GM19025 (cell line): ENCODE data around the gene KNTC1.
"Not testable (repeated sequence)": the region's sequence is repeated elsewhere in the genome, so short reads cannot be mapped to it uniquely, and the experiment has no call there.

Source experiments
- ATAC-seq: cut with Tn5 transposase; IDR thresholded peaks from one replicate; pipeline ENCODE4 v1.9.1; 2021; ENCODE audit warnings: mild to moderate bottlenecking, low read depth, moderate library complexity; ENCODE audit not compliant: unreplicated experiment

Gene KNTC1

GRCh38 chr12:122643207-122643805 lies 116.3 kb downstream of the KNTC1 start:
- ATAC-seq, result no peak

- ATAC-seq, result peak; percentile 61
Measured at GRCh38 chr12:122646517-122647217, 119.6 kb downstream of the KNTC1 start.

GRCh38 chr12:122651520-122652224 lies 124.6 kb downstream of the KNTC1 start:
- no peak for ATAC-seq

- not testable (repeated sequence) for ATAC-seq
Measured at GRCh38 chr12:122653291-122653690, 126.2 kb downstream of the KNTC1 start.

- ATAC-seq, result no peak
Measured at GRCh38 chr12:122656298-122656697, 129.2 kb downstream of the KNTC1 start.

GRCh38 chr12:122659579-122659978 lies 132.5 kb downstream of the KNTC1 start:
- no peak for ATAC-seq

GRCh38 chr12:122661246-122661645 lies 134.2 kb downstream of the KNTC1 start:
- no peak for ATAC-seq

GRCh38 chr12:122661938-122662337 lies 134.9 kb downstream of the KNTC1 start:
- no peak for ATAC-seq

- ATAC-seq, result no peak
Measured at GRCh38 chr12:122665349-122665748, 138.3 kb downstream of the KNTC1 start.

GRCh38 chr12:122665759-122666158 lies 138.7 kb downstream of the KNTC1 start:
- no peak for ATAC-seq

- ATAC-seq, result no peak
Measured at GRCh38 chr12:122668268-122668667, 141.2 kb downstream of the KNTC1 start.

GRCh38 chr12:122669397-122670070 lies 142.5 kb downstream of the KNTC1 start:
- no peak for ATAC-seq

- no peak for ATAC-seq
Measured at GRCh38 chr12:122672515-122672914, 145.5 kb downstream of the KNTC1 start.
